B cell (primary cell): ENCODE results near the gene ACP7. TPM values are rescaled to one million over a fixed set of nuclear protein-coding genes. Genes with fewer than 3 reads are reported as not detected.

Experiments
- ATAC-seq: fragments of 200-7000 bp; cut with Tn5 transposase; one replicate; pipeline ENCODE4 v1.10.0; 2021; ENCODE audit warnings: low read depth, mild to moderate bottlenecking, moderate number of reproducible peaks, moderate library complexity
- CTCF ChIA-PET: fragments of 350-600 bp; sonication (Branson Sonifier 250); formaldehyde crosslinking; loops from one replicate; lab custom pipeline; 2021; ENCODE audit warnings: antibody characterized with exemption, inconsistent platforms; lab: Charles Lee
- POLR2A ChIA-PET: fragments of 350-600 bp; sonication (Branson Sonifier 250); formaldehyde crosslinking; loops from one replicate; lab custom pipeline; 2021; ENCODE audit warnings: antibody characterized with exemption; lab: Charles Lee
- DNase-seq: peaks from one replicate; pipeline ENCODE4 v3.0.0; 2013
- H2AFZ ChIP-seq: 2 replicates; pipeline ENCODE4 v1.6.1; 2012; ENCODE audit warnings: mild to moderate bottlenecking, low read depth, low read length; ENCODE audit not compliant: insufficient read depth, poor library complexity, severe bottlenecking
- H3K27ac ChIP-seq, 2 donors: 1 replicate in 1 of 2; 2 replicates in 1 of 2; pipeline ENCODE4 v1.5.1; 2012 to 2013; ENCODE audit warnings: low read length in 2 of 2, mild to moderate bottlenecking in 2 of 2, moderate library complexity in 1 of 2
- H3K27me3 ChIP-seq, 4 experiments: fragments of 200-600 bp in 1 of 4; sonication (generic) in 1 of 4; replicated peaks in 1 of 4; 1 replicate in 2 of 4; 2 replicates in 2 of 4; pipeline versions ENCODE4 v1.6.1 to v1.7.0; 2013 to 2016; ENCODE audit warnings: low read length in 3 of 4, mild to moderate bottlenecking in 2 of 4, mixed read lengths in 1 of 4, moderate library complexity in 1 of 4; ENCODE audit not compliant: insufficient read depth in 4 of 4, control insufficient read depth in 3 of 4; ENCODE audit errors: control extremely low read depth in 1 of 4
- H3K36me3 ChIP-seq, 2 experiments: replicated peaks in 1 of 2; 1 replicate in 1 of 2; 2 replicates in 1 of 2; pipeline versions ENCODE4 v1.6.1 to v1.7.1; 2013; ENCODE audit warnings: low read length in 1 of 2; ENCODE audit not compliant: insufficient read depth in 2 of 2, control insufficient read depth in 1 of 2; ENCODE audit errors: control extremely low read depth in 1 of 2, extremely low read depth in 1 of 2
- H3K4me1 ChIP-seq, 2 donors: fragments of 200-600 bp in 1 of 2; sonication (generic) in 1 of 2; 1 replicate in 1 of 2; 2 replicates in 1 of 2; pipeline versions ENCODE4 v1.5.1 to v1.6.1; 2013 to 2017; ENCODE audit warnings: low read length in 2 of 2; ENCODE audit not compliant: control insufficient read depth in 2 of 2, insufficient read depth in 2 of 2
- H3K4me2 ChIP-seq: replicated peaks from 2 replicates; pipeline ENCODE3; 2012; ENCODE audit warnings: mild to moderate bottlenecking, low read depth, low read length; ENCODE audit not compliant: poor library complexity, severe bottlenecking
- H3K4me3 ChIP-seq, 5 experiments: fragments of 200-600 bp in 1 of 5; sonication (generic) in 1 of 5; 1 replicate in 3 of 5; 2 replicates in 2 of 5; pipeline versions ENCODE4 v1.5.1 to v1.7.0; 2011 to 2016; ENCODE audit warnings: low read length in 4 of 5, mild to moderate bottlenecking in 4 of 5, low read depth in 2 of 5, control low read depth in 1 of 5, moderate library complexity in 1 of 5; ENCODE audit not compliant: insufficient read depth in 1 of 5; ENCODE audit errors: control extremely low read depth in 1 of 5, extremely low read depth in 1 of 5
- H3K79me2 ChIP-seq: fragments of 200-600 bp; sonication (generic); one replicate; pipeline ENCODE4 v1.6.0; 2016; ENCODE audit warnings: low read length; ENCODE audit not compliant: control insufficient read depth, insufficient read depth
- H3K9ac ChIP-seq: fragments of 200-600 bp; sonication (generic); 2 replicates; pipeline ENCODE4 v1.6.1; 2017; ENCODE audit warnings: mild to moderate bottlenecking, low read length, moderate library complexity
- H3K9me3 ChIP-seq, 3 donors: one replicate each; pipeline versions ENCODE4 v1.6.1 to v1.7.1; 2013; ENCODE audit warnings: low read length in 2 of 3; ENCODE audit not compliant: control insufficient read depth in 2 of 3, insufficient read depth in 1 of 3; ENCODE audit errors: control extremely low read depth in 1 of 3
- H4K20me1 ChIP-seq: 2 replicates; pipeline ENCODE4 v1.6.0; 2012; ENCODE audit warnings: mild to moderate bottlenecking, low read length; ENCODE audit not compliant: insufficient read depth, control insufficient read depth, poor library complexity, severe bottlenecking
- H3K27ac Mint-ChIP-seq: one replicate; pipeline ENCODE4 v1.8.0; 2021; ENCODE audit warnings: mixed read lengths
- H3K27me3 Mint-ChIP-seq: one replicate; pipeline ENCODE4 v1.8.0; 2021; ENCODE audit warnings: mixed read lengths
- H3K4me1 Mint-ChIP-seq: one replicate; pipeline ENCODE4 v1.8.0; 2021; ENCODE audit warnings: mixed read lengths
- H3K4me3 Mint-ChIP-seq: one replicate; pipeline ENCODE4 v1.8.0; 2021; ENCODE audit warnings: mixed read lengths
- H3K9me3 Mint-ChIP-seq: one replicate; pipeline ENCODE4 v1.8.0; 2022; ENCODE audit warnings: mixed read lengths; ENCODE audit not compliant: insufficient read depth
- EZH2 ChIP-seq: IDR thresholded peaks from 2 replicates; pipeline ENCODE4 v1.6.1; 2012; ENCODE audit warnings: borderline replicate concordance, low read depth, mild to moderate bottlenecking, moderate library complexity, low read length; ENCODE audit not compliant: insufficient read depth, poor library complexity, severe bottlenecking
- WGBS: methylation state at CpG from one replicate; pipeline ENCODE4 v1.1.5; 2013; ENCODE audit warnings: missing lambda C conversion rate; ENCODE audit not compliant: insufficient coverage; 5-methylcytosine and 5-hydroxymethylcytosine counted together
- intact Hi-C: fragments of 100-400 bp; cut with micrococcal nuclease; formaldehyde crosslinking; loops from one replicate; pipeline ENCODE4 v1.10.0; 2022
- polyA plus RNA-seq: library from polyadenylated mRNA; depleted of rRNA; stranded (reverse); fragments of >200 nt; gene quantifications from 2 replicates; pipeline ENCODE4 v1.2.3, GENCODE V29; 2012
- total RNA-seq, 2 donors: library from RNA; stranded (reverse); fragments of 120-200 nt in 1 of 2; gene quantifications; 1 replicate in 1 of 2; 2 replicates in 1 of 2; pipeline versions ENCODE4 v1.2.3 to v1.2.4, GENCODE V29; 2013 to 2022
- TF ChIP-seq, protein P1 (sequence below): fragments of 200-600 bp; IDR thresholded peaks from one replicate; pipeline ENCODE4 v1.8.0; 2022; ENCODE audit warnings: antibody characterized with exemption, mild to moderate bottlenecking

Gene ACP7
- total and polyA plus RNA-seq, 2 donors (not counting 1 experiment from before 2014, with no cell fraction given), result not detected

DNA sequence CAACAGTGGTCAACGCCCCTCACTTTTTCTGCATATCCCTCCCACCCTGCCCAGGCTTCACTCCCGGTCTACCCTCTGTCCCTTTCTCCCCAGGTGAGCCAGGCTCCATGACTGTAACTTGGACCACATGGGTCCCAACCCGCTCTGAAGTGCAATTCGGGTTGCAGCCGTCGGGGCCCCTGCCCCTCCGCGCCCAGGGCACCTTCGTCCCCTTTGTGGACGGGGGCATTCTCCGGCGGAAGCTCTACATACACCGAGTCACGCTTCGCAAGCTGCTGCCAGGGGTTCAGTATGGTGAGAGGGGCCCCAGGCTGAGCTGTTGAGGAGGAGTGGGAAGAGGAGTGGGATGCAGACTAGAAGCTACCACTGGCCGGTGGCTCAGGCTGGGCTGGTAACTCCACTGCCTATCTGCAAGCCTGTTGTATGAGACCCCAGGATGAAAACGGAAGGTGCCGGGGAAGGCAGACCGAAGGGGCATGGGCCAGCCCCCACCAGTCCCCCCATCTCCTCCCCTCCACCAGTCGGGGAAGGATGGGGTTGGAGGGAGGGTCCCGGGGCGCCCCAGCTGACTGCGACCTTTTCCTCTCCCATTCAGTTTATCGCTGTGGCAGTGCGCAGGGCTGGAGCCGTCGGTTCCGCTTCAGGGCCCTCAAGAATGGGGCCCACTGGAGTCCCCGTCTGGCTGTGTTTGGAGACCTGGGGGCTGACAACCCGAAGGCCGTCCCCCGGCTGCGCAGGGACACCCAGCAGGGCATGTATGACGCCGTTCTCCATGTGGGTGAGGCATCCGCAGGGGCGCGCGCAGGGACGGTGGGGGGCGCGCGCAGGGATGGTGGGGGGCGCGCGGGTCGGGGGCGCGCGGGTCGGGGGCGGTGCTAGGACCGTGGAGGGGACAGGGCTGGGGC lies 14.4 kb downstream of the ACP7 start:
- H3K36me3 ChIP-seq, result no peaks in the 10 kb centered on the region
- H3K27ac ChIP-seq, result no peak overlapping the region
- TF ChIP-seq, protein P1, sequence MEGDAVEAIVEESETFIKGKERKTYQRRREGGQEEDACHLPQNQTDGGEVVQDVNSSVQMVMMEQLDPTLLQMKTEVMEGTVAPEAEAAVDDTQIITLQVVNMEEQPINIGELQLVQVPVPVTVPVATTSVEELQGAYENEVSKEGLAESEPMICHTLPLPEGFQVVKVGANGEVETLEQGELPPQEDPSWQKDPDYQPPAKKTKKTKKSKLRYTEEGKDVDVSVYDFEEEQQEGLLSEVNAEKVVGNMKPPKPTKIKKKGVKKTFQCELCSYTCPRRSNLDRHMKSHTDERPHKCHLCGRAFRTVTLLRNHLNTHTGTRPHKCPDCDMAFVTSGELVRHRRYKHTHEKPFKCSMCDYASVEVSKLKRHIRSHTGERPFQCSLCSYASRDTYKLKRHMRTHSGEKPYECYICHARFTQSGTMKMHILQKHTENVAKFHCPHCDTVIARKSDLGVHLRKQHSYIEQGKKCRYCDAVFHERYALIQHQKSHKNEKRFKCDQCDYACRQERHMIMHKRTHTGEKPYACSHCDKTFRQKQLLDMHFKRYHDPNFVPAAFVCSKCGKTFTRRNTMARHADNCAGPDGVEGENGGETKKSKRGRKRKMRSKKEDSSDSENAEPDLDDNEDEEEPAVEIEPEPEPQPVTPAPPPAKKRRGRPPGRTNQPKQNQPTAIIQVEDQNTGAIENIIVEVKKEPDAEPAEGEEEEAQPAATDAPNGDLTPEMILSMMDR, result no peak
- TF ChIP-seq EZH2, result no peak
- H3K9ac ChIP-seq, result no peak overlapping the region
- Mint-ChIP-seq H3K27ac (no peak overlapping the region), H3K9me3 (no peaks in the 10 kb centered on the region), H3K4me1 (no peaks in the 10 kb centered on the region), H3K4me3 (no peak overlapping the region), H3K27me3 (peaks cover 42% of the 10 kb centered on the region)
- ATAC-seq (no peak), DNase-seq (no peak)
- intact Hi-C loops, result no loop called here
- H3K9me3 ChIP-seq, result no peaks in the 10 kb centered on the region
- H3K4me2 ChIP-seq, result no peak overlapping the region
- no peaks in the 10 kb centered on the region for H3K4me1 ChIP-seq
- no peaks in the 10 kb centered on the region for H4K20me1 ChIP-seq
- 30% methylated on average over 37 of the region's 53 CpGs for WGBS
- no peaks in the 10 kb centered on the region for H3K79me2 ChIP-seq
- no peak overlapping the region for H3K4me3 ChIP-seq
- H3K27me3 ChIP-seq, result peaks cover 0 to 16% (median 3%) of the 10 kb centered on the region in 4 experiments
- no peak overlapping the region for H2AFZ ChIP-seq
- ChIA-PET CTCF (no interaction called here), POLR2A (no interaction called here)

GRCh38 chr19:39099341-39099740 lies 15.2 kb downstream of the ACP7 start:
- no peak overlapping the region for H3K4me3 ChIP-seq
- intact Hi-C loops, result no loop called here
- H3K9me3 Mint-ChIP-seq, result no peaks in the 10 kb centered on the region
- H3K27ac ChIP-seq, result no peak overlapping the region
- no peak overlapping the region for H2AFZ ChIP-seq
- POLR2A ChIA-PET, result no interaction called here
- H3K4me1 Mint-ChIP-seq, result no peaks in the 10 kb centered on the region
- no peaks in the 10 kb centered on the region for H3K4me1 ChIP-seq
- CTCF ChIA-PET, result interaction anchor here (0.7 kb wide), 1 partner anchor 8 kb away, joined by 3 read pairs; no protein-coding TSS in a partner anchor
- H3K9ac ChIP-seq, result no peak overlapping the region
- 46% methylated on average over 6 of the region's 9 CpGs for WGBS
- H3K4me3 Mint-ChIP-seq, result no peak overlapping the region
- no peaks in the 10 kb centered on the region for H3K36me3 ChIP-seq
- no peaks in the 10 kb centered on the region for H3K79me2 ChIP-seq
- H3K9me3 ChIP-seq, result no peaks in the 10 kb centered on the region
- peaks cover 0 to 16% (median 3%) of the 10 kb centered on the region in 4 experiments for H3K27me3 ChIP-seq
- no peak overlapping the region for H3K27ac Mint-ChIP-seq
- H3K4me2 ChIP-seq, result no peak overlapping the region
- H3K27me3 Mint-ChIP-seq, result peaks cover 38% of the 10 kb centered on the region
- no peak for TF ChIP-seq EZH2
- TF ChIP-seq, protein P1, result no peak
- no peaks in the 10 kb centered on the region for H4K20me1 ChIP-seq
- no peak for ATAC-seq
- DNase-seq, result no peak
